Effector memory CD8-positive, alpha-beta T cell (primary cell): Measurements from ENCODE around the gene MTHFD1L.

Experiments
- ATAC-seq: fragments of 150-1000 bp; cut with Tn5 transposase; replicated peaks from 2 replicates; pipeline ENCODE4 v1.10.0; 2021; ENCODE audit warnings: mild to moderate bottlenecking, moderate library complexity
- DNase-seq, 3 experiments: peaks; one replicate each; pipeline ENCODE4 v3.0.0; 2021
- H3K27ac Mint-ChIP-seq, 2 donors: one replicate each; pipeline ENCODE4 v1.8.0; 2022; ENCODE audit warnings: mild to moderate bottlenecking in 2 of 2, mixed read lengths in 2 of 2, moderate library complexity in 2 of 2
- H3K27me3 Mint-ChIP-seq, 2 donors: one replicate each; pipeline ENCODE4 v1.8.0; 2022; ENCODE audit warnings: mixed read lengths in 2 of 2
- H3K36me3 Mint-ChIP-seq: one replicate; pipeline ENCODE4 v1.8.0; 2022; ENCODE audit warnings: mild to moderate bottlenecking, moderate library complexity, mixed read lengths; ENCODE audit not compliant: insufficient read depth
- H3K4me1 Mint-ChIP-seq, 2 donors: one replicate each; pipeline ENCODE4 v1.8.0; 2022; ENCODE audit warnings: low read depth in 2 of 2, mixed read lengths in 2 of 2
- H3K4me3 Mint-ChIP-seq, 2 donors: one replicate each; pipeline ENCODE4 v1.8.0; 2022; ENCODE audit warnings: mild to moderate bottlenecking in 2 of 2, mixed read lengths in 2 of 2, moderate library complexity in 2 of 2
- H3K9me3 Mint-ChIP-seq, 2 donors: one replicate each; pipeline ENCODE4 v1.8.0; 2022; ENCODE audit warnings: mixed read lengths in 2 of 2

The MTHFD1L gene

GRCh38 chr6:151140767-151141166, 275.3 kb downstream of the MTHFD1L start:
- Mint-ChIP-seq H3K9me3 (no peaks in the 10 kb centered on the region), H3K27ac (no peak overlapping the region), H3K36me3 (no peaks in the 10 kb centered on the region), H3K4me3 (no peak overlapping the region), H3K4me1 (peaks cover 0 to 2% of the 10 kb centered on the region in 2 donors), H3K27me3 (peaks cover 17 to 22% of the 10 kb centered on the region in 2 donors)
- DNase-seq (no peak), ATAC-seq (no peak)

DNA sequence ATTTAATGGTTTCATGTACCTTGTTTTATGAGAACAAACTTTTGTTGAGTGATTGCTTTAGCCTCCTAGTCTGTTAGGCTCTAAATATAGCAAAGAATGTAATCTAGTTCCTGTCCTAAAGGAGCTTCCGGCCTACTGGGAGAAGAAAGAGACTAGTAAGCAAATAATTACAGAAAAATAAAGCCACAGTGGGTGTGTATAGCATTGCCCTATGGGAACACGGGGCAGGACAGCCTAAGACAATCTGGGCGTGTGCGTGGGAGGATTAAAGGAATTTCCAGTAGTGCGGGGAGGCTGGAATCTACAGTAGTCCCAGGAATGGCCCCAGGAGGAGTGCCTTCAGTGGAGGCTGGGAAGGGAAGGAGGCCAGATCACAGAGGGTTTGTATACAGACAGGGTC, 276.2 kb downstream of the MTHFD1L start:
- ATAC-seq (no peak), DNase-seq (no peak)
- H3K4me3 Mint-ChIP-seq: no peak overlapping the region
- no peaks in the 10 kb centered on the region for H3K9me3 Mint-ChIP-seq
- H3K27me3 Mint-ChIP-seq: peaks cover 22% of the 10 kb centered on the region in 2 donors
- peaks cover 0 to 2% of the 10 kb centered on the region in 2 donors for H3K4me1 Mint-ChIP-seq
- H3K27ac Mint-ChIP-seq: no peak overlapping the region
- H3K36me3 Mint-ChIP-seq: no peaks in the 10 kb centered on the region

DNA sequence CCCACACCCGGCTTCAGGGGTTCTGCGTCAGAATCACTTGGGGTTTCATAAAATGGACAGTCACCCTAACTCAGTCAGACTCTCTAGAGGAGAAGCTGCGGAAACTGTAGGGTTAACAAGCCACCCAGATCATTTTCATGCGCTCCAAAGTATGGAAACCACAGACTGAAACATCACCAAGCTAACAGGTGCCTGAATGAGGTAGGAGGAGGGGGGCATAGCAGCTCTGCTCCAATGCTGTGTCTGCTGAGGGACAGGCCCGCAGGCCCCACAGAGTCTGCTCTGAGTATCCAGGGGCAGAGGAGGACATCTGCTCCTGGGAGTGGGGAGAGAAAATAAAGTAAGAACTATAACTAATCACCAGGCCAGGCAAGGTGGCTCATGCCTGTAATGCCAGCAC, 277.2 kb downstream of the MTHFD1L start:
- H3K9me3 Mint-ChIP-seq: no peaks in the 10 kb centered on the region
- no peaks in the 10 kb centered on the region for H3K36me3 Mint-ChIP-seq
- no peak overlapping the region for H3K4me3 Mint-ChIP-seq
- no peak for DNase-seq
- H3K4me1 Mint-ChIP-seq: peaks cover 0 to 2% of the 10 kb centered on the region in 2 donors
- H3K27me3 Mint-ChIP-seq: peaks cover 22 to 28% of the 10 kb centered on the region in 2 donors
- no peak for ATAC-seq
- no peak overlapping the region for H3K27ac Mint-ChIP-seq

DNA sequence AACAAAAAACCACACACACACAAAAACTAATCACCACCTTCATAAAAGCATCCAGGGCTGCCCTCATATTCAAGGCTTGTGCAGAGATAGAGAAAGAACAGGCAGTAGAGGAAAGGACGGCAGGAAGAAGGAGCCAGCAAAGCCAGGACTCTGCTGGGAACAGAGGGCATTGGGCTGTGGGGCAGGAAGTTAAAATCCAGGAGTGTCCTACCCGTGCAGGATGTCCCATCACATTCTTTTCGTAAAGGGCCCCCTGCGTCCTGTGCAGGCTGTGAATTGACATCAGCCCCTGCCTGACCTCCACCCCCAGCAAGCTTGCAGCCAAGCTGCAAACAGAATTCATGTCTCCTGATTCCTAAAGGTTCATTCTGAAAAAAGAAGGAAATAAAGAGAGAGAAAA, 277.8 kb downstream of the MTHFD1L start:
- DNase-seq: no peak
- Mint-ChIP-seq H3K9me3 (no peaks in the 10 kb centered on the region), H3K27ac (no peak overlapping the region), H3K27me3 (peaks cover 22 to 35% of the 10 kb centered on the region in 2 donors), H3K36me3 (no peaks in the 10 kb centered on the region), H3K4me1 (peaks cover 0 to 2% of the 10 kb centered on the region in 2 donors), H3K4me3 (no peak overlapping the region)
- no peak for ATAC-seq

DNA sequence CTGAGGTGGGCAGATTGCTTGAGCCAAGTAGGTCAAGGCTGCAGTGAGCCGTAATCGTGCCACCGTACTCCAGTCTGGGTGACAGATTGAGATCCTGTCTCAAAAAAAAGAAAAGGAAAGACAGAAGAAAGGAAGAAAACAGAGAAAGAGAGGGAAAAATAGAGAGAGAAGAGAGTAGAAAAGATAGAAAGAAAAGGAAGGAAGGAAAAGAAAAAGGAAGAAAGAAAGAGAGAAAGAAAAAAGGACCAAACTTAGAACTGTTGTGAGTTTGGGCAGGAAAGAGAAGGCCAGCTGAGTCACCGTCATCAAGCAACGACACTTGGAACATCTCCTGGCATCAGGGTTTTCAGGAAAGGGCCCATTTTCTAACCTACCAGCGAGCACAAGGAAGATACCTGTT, 278.3 kb downstream of the MTHFD1L start:
- no peaks in the 10 kb centered on the region for H3K9me3 Mint-ChIP-seq
- DNase-seq: no peak
- peaks cover 0 to 2% of the 10 kb centered on the region in 2 donors for H3K4me1 Mint-ChIP-seq
- H3K27me3 Mint-ChIP-seq: peaks cover 22 to 38% of the 10 kb centered on the region in 2 donors
- H3K4me3 Mint-ChIP-seq: no peak overlapping the region
- H3K36me3 Mint-ChIP-seq: no peaks in the 10 kb centered on the region
- no peak for ATAC-seq
- no peak overlapping the region for H3K27ac Mint-ChIP-seq

DNA sequence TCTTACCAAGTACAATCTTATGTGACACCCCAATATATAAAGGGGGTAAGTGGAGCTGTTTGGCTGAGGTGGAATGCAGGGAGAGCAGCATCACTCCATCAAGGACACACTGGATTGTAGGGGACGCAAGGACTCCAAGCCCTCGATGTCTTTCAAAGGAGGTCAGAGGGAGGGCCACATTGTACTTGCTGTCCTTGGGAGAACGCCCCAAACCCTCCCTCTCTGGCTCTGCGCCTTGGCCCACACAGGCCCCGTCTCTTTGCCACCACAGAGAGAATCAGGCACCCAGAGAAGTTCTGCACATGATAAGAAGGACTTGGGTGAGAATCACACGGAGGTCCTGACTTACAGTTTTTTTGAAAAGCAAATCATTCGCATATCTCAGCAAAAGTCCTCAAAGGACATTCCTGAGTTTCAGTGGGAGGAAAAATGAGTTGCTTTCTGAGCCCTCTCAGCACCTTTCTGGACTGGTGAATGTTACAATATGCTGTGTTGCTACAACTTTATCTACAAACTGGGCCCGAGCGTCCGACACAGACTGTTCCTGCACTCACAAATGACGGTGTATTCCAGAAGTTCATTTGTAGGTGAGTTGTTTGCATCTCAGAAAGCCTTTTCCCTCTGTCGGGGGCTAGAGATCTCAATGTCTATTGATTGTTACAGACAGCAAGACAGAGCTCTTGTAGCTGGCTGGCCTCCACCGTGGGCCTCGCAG, 281.8 kb downstream of the MTHFD1L start:
- ATAC-seq: no peak
- DNase-seq: no peak
- no peak overlapping the region for H3K27ac Mint-ChIP-seq
- H3K4me1 Mint-ChIP-seq: no peaks in the 10 kb centered on the region
- H3K9me3 Mint-ChIP-seq: no peaks in the 10 kb centered on the region
- H3K27me3 Mint-ChIP-seq: peaks cover 24 to 39% of the 10 kb centered on the region in 2 donors
- no peak overlapping the region for H3K4me3 Mint-ChIP-seq
- no peaks in the 10 kb centered on the region for H3K36me3 Mint-ChIP-seq

GRCh38 chr6:151148111-151148510, 282.6 kb downstream of the MTHFD1L start:
- ATAC-seq: no peak
- Mint-ChIP-seq H3K27ac (no peak overlapping the region), H3K4me3 (no peak overlapping the region), H3K9me3 (no peaks in the 10 kb centered on the region), H3K27me3 (peaks cover 31 to 48% of the 10 kb centered on the region in 2 donors), H3K4me1 (no peaks in the 10 kb centered on the region), H3K36me3 (no peaks in the 10 kb centered on the region)
- no peak for DNase-seq

DNA sequence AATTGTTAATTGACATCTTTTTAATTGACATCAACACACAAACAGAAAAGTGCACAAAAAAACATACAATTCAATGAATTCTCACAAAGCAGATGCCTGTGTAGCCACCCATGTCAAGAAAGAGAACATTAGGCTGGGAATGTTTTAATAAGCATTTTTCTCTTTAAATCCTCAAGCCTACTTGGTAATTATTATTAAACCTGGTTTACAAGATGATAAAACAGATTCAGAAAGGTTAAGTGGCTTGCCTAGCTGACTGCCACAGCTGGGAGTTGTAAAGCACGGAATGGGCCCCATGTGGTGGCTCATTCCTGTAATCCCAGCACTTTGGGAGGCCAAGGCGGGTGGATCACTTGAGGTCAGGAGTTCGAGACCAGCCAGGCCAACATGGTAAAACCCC, 284.3 kb downstream of the MTHFD1L start:
- Mint-ChIP-seq H3K4me1 (no peaks in the 10 kb centered on the region), H3K4me3 (no peak overlapping the region), H3K9me3 (no peaks in the 10 kb centered on the region), H3K27me3 (peaks cover 32 to 51% of the 10 kb centered on the region in 2 donors), H3K36me3 (no peaks in the 10 kb centered on the region), H3K27ac (no peak overlapping the region)
- DNase-seq (no peak), ATAC-seq (no peak)
